ENCODE results near the gene ZBTB46.

ZBTB46 gene

DNA sequence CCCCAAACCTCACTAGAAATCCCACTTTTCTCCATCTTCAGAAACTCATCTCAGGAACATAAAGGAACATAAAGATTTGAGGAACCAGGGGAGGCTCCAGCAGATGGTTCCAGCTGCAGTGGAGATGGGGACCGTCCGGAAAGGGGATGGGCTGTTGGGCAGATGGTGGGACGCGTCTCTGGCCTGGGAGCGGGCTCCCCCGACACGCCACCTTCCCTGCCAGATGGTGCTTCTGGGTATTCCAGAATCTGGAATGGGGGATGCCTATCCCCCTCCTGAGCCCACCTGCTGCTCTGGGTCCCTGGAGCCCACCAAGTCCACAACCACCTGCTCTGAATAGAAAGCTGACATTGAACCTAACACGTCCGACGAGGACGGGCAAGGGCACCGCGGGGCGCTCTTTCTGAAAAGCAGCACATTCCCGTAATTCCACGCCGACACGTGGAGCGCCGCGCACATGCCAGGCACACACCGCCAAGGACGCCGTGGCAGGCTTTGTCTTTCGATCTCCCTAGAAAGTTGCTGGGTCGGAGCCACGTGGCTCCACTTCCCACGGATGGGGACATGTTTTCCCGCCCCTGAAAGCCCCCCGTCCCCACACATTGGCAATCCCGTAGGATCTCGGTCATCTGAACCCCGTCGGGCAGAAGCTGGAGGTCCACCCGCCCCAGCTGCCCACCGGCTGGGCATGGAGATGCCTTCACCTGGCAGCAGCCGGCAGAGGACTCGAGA is 64.2 kb downstream of the ZBTB46 start:
- DNase-seq (ENCODE audit: low read depth), result no peak

DNA sequence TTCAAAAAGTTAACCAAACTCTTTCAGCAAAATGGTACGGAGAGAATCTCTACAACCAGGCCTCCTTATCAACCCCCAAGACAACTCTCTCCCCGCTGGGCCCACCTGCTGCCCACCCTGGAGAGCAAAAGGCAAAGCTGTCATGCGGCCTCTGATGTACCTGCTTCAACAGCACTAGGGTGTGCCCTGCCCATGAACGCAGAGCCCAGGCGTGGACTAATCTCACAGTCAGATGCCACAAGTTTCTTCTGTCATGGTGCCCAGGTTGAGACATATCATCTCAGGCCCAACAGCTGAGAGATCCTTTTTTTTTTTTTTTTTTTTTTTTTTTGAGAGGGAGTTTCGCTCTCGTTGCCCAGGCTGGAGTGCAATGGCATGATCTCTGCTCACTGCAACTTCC is 65.2 kb downstream of the ZBTB46 start:
- DNase-seq (ENCODE audit: low read depth), result no peak

DNA sequence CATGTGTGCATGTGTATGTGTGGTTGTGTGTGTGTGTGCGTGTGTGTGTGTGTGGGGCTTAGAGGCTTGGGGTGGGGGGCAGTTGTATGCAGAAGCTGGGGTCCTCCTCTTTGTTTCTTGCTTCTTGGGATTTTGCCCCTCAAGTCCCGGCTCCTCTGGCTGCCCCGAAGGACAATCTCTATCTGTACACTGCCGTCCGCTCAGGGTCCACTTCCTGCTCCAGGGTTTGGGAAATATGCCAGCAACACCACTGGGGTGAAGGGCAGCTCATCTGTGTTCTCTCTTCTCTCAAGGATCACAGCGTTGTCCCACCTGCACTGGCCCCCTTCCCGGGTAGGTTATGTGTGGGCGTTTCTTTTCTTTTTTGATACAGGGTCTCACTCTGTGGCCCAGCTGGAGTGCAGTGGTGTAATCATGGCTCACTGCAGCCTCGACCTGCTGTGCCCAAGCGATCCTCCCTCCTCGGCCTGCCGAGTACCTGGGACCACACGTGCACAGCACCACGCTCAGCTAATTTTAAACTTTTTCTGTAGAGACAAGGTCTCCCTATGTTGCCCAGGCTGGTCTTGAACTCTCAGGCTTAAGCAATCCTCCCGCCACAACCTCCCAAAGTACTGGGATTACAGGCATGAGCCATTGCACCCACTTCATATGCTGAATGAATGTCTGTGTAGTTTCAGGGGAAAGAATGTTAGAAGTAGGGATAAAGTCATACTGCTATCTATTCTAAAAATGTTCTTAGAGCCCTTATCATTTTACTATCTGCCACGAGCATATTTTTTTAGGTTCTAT is 65.8 kb downstream of the ZBTB46 start:
- DNase-seq (ENCODE audit: low read depth), result no peak

GRCh38 chr20:63759377-63759901 is 71.6 kb downstream of the ZBTB46 start:
- no peak for DNase-seq (ENCODE audit: low read depth)

DNA sequence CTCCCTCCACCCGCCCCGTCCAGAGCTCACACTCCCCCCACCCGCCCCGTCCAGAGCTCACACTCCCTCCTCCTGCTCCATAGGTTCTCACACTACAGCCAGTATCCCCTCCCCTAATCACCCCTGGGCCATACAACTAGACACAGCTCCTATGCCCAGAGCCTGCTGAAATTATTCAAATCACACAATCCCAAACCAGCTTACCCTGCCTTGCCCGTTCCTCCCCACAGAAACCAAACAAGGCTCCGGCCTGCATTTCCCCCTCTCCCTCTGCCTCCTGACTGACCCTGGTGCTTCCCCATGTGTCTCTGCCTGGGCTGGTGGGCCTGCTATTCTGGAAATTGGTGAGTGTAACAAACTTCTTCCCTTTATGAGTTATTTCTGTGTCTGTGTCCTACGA is 72.9 kb downstream of the ZBTB46 start:
- DNase-seq (ENCODE audit: low read depth), result no peak

DNA sequence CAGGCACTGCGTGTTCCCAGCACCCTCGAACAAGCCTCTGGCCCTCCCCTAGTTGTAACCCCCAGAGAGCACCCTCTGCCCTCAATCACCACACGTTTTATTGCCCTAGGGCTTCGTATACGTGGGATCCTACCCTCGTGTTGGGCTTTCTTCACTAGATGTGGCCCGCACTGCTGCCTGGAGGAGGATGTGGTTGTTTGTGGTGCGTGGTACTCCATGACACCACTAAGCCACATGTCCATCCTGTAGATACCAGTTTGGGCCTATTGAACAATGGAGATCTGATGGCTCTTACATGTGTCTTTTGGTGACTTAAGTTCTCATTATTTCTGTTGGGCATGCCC is 74.4 kb downstream of the ZBTB46 start:
- no peak for DNase-seq (ENCODE audit: low read depth)

DNA sequence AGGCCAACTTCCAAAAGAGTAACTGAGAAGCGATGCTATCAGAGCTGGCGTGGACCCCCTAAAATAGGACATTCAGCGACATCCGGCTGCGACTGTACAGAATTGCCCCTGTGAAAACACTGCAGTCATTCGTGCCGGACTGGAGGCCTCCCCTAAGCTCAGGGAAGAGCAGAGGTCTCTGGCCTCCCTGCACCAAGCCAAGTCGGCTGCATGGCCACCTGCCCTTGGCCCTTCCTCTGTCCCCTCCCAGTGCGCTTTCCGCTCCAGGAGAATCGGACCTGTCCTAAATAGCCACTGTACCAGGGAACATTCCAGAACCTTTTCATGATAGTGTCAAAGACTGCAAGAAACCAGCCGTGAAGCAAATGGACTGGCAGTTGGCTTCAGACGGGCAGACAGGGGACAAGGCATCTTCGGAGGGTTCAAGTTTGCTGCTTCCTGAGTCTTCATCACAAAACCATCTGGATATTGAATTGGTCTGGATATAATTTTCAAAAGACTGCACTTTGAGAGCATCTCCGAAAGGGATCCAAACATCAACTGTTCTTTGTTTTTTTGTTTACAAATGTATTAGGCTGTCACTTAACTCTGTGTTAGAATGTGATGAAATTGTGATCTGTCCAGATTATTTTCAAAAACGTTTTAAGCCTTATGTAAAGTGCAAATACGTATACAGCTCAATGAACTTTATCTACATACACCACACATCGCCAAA is 75.0 kb downstream of the ZBTB46 start:
- no peak for DNase-seq (ENCODE audit: low read depth)

DNA sequence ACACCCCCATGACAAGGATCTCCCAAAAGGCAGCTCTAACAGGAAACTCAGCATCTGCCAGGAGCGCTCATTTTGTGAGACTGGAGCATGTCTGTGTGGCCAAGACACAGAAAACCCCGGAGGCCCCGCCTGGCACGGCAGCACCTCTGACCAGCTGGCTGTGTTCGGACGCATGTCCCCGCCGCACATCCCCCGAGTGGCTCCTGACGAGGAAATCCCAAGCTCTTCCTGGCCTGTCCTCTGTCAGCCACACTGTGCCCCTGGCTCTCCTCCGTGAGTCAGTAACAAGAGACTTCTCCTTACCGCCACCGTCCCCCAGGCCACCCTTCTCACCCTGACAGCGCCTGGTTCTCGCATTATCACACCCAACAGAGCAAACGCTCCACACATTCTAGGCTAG is 77.1 kb downstream of the ZBTB46 start:
- DNase-seq (ENCODE audit: low read depth), result no peak

GRCh38 chr20:63753381-63753780 is 77.7 kb downstream of the ZBTB46 start:
- DNase-seq (ENCODE audit: low read depth), result no peak

GRCh38 chr20:63752411-63753101 is 78.5 kb downstream of the ZBTB46 start:
- DNase-seq (ENCODE audit: low read depth), result no peak

GRCh38 chr20:63751471-63752271 is 79.4 kb downstream of the ZBTB46 start:
- no peak for DNase-seq (ENCODE audit: low read depth)

DNA sequence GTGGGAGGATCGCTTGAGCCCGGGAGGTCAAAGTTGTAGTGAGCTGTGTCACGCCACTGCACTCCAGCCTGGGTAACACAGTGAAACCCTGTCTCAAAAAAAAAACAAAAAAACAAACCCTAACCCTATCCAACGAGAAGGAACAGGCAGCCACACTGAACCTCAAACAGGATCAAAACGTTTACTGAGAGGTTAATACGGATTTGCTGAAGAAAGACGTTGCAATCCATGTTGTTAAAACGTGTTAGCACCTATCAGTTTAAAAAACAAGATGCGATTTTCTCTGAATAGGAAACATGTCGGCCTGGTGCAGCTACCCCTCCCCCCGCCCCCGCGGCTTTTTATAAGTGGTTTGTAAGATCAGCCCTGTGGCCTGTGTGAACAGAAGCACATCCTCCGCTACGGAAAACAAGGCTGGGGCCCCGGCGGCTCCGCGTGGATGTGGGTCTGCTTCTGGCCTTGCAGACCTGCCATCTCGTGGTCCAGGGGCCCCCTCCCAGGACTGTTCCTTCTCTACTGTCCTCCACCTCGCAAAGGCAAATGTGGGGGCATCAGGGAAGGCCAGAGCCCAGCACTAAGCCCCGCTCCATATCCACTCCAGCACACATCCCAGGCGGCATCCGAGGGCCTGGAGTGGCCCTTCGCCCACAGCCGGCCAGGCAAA is 80.1 kb downstream of the ZBTB46 start:
- DNase-seq (ENCODE audit: low read depth), result no peak

- no peak for DNase-seq (ENCODE audit: low read depth)
Measured at GRCh38 chr20:63749597-63750508, 81.2 kb downstream of the ZBTB46 start.

DNA sequence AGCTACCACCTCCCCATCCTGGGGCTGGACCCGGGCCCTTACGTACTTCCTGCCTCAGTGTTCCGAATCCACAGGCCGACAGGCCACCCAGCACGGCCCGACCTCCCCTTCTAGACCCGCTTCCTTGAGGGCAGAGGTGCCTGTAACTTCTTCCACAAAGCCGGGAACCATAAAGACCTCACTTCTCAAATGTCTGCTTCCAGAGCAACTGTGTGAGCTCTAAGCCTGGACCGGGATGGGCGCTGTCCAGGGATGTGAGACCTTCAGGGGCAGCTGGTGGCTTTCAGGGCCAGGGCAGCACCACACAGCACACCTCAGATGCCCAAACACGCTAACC is 82.2 kb downstream of the ZBTB46 start:
- DNase-seq (ENCODE audit: low read depth), result no peak

DNA sequence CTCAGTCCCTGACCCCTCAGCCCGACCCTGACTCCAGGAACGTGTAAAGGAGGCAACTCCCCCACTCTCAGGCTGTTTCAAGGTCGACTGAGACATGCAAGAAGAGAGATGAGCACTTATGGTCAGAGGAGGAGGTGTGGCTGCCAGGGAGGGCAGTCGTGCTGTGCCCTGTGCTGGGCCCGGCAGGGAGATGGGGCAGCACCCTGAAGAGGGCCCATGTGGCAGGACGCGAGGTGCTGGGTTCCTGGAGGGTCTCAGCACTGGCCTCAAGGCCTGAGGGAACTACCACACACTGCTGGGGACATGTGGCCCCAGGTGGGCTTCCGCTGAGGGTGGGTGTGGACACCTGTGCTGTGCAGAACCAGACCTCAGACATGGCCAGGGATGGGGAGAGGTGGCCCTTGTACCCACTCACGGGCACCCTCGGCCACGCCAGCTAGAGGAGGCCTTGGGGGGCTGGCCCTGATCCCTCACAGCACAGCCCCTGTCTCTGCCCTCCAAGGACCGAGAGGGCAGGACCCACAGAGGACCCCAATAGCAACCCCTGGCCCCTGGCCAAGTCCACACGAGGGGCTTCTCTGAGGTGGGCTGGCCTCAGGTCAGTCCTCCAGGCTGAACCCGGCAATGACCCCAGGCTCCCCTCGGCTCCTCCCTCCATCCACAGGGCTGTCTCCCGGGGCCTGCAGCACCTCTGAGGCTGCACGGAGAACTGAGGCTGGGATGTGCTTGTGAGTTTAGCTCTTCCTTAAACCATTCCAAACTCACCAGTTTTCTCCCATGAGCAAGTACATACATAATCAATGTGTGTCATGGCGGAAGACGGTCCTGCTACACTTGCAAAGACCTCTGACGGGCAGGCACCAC is 82.8 kb downstream of the ZBTB46 start:
- no peak for DNase-seq (ENCODE audit: low read depth)

- no peak for DNase-seq (ENCODE audit: low read depth)
Measured at GRCh38 chr20:63747622-63748069, 83.4 kb downstream of the ZBTB46 start.

GRCh38 chr20:63746751-63747315 is 84.2 kb downstream of the ZBTB46 start:
- no peak for DNase-seq (ENCODE audit: low read depth)

- no peak for DNase-seq (ENCODE audit: low read depth)
Measured at GRCh38 chr20:63745961-63746731, 84.9 kb downstream of the ZBTB46 start.
